ENCODE results near the gene DHRS7B. TPM values are rescaled to one million over a fixed set of nuclear protein-coding genes. Genes with fewer than 3 reads are reported as not detected.
"Not testable (repeated sequence)": the region's sequence is repeated elsewhere in the genome, so short reads cannot be mapped to it uniquely, and the experiment has no call there.

The DHRS7B gene
- total RNA-seq, 1 donor from 2014 or later, result 19.1 TPM

GRCh38 chr17:21190078-21190477 is 63.3 kb downstream of the DHRS7B start:
- TF ChIP-seq, protein P1, sequence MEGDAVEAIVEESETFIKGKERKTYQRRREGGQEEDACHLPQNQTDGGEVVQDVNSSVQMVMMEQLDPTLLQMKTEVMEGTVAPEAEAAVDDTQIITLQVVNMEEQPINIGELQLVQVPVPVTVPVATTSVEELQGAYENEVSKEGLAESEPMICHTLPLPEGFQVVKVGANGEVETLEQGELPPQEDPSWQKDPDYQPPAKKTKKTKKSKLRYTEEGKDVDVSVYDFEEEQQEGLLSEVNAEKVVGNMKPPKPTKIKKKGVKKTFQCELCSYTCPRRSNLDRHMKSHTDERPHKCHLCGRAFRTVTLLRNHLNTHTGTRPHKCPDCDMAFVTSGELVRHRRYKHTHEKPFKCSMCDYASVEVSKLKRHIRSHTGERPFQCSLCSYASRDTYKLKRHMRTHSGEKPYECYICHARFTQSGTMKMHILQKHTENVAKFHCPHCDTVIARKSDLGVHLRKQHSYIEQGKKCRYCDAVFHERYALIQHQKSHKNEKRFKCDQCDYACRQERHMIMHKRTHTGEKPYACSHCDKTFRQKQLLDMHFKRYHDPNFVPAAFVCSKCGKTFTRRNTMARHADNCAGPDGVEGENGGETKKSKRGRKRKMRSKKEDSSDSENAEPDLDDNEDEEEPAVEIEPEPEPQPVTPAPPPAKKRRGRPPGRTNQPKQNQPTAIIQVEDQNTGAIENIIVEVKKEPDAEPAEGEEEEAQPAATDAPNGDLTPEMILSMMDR (conservative IDR thresholded peaks at IDR 0.05; ENCODE audit: low read depth, low read length), result no peak
- no peak overlapping the region for H3K4me3 ChIP-seq (ENCODE audit: low read depth, low read length)
- no peak for DNase-seq (ENCODE audit: low read depth)

GRCh38 chr17:21191698-21192097 is 64.9 kb downstream of the DHRS7B start:
- H3K4me3 ChIP-seq (ENCODE audit: low read depth, low read length), result no peak overlapping the region
- no peak for DNase-seq (ENCODE audit: low read depth)
- TF ChIP-seq, protein P1 (conservative IDR thresholded peaks at IDR 0.05; ENCODE audit: low read depth, low read length), result no peak

- not testable (repeated sequence) for DNase-seq (ENCODE audit: low read depth); H3K4me3 ChIP-seq (ENCODE audit: low read depth, low read length)
Observed at GRCh38 chr17:21192414-21192813, 65.7 kb downstream of the DHRS7B start.

GRCh38 chr17:21193031-21193430 is 66.3 kb downstream of the DHRS7B start:
- TF ChIP-seq, protein P1 (conservative IDR thresholded peaks at IDR 0.05; ENCODE audit: low read depth, low read length), result no peak
- H3K4me3 ChIP-seq (ENCODE audit: low read depth, low read length), result no peak overlapping the region
- DNase-seq (ENCODE audit: low read depth), result no peak

- no peak for DNase-seq (ENCODE audit: low read depth)
- TF ChIP-seq, protein P1 (conservative IDR thresholded peaks at IDR 0.05; ENCODE audit: low read depth, low read length), result no peak
- no peak overlapping the region for H3K4me3 ChIP-seq (ENCODE audit: low read depth, low read length)
Observed at GRCh38 chr17:21194226-21194625, 67.5 kb downstream of the DHRS7B start.

DNA sequence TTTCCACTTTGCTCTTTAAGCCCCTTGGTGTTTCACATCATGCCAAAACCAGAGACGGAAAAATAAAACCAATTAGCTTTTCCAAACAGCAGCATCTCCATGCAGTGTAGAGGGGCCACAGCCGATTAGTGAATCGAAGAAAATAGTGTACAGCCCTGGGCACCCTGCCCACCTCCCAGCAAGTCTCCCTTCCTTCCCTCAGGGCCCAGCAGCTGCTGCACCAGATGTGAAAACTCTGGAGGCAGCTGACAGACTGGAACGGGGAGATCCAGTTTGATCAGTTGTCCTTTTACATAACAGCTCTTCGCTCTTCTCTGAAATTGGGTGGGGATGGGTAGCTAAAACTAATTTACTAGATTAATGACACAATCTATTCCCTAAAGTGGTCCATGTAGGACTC is 67.9 kb downstream of the DHRS7B start:
- DNase-seq (ENCODE audit: low read depth), result no peak
- H3K4me3 ChIP-seq (ENCODE audit: low read depth, low read length), result no peak overlapping the region
- TF ChIP-seq, protein P1 (conservative IDR thresholded peaks at IDR 0.05; ENCODE audit: low read depth, low read length), result no peak

DNA sequence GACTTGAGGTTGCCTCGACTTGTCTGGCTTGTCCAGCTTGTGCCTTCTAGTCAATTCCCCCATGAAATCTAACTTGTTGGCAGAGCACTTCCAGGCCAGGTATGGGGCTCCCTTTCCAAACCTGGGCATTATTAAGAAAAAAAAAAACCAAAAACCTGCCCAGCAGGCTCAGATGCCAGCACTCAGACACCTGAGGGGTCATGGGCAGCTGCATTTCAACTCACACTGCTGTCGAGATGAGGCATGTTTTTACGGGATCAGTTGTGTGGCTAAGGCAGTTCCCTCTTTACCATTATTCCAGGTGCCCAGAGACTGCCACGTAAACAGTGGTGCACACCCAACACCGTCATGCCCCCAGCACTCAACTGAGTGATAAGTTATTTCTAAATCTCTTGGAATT is 69.4 kb downstream of the DHRS7B start:
- TF ChIP-seq, protein P1 (conservative IDR thresholded peaks at IDR 0.05; ENCODE audit: low read depth, low read length), result no peak
- H3K4me3 ChIP-seq (ENCODE audit: low read depth, low read length), result no peak overlapping the region
- DNase-seq (ENCODE audit: low read depth), result no peak

DNA sequence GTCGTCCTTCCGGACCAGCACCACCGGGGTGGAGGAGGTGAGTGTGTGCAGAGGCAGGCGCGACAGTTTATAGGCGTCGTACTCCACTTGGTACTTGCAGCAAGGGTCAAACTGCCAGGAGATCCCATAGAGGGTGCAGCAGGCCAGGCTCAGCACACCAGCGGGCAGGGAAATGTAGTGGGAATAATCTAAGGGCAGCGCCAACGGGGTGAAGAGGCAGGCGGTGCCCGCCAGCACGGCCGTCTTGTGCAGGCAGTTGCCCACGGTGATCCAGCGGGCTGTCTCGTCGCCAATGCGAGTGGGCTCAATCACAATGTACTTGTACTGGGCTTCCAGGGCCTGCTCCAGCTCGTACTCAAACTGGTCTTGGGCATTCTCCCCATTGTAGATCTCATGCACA is 71.6 kb downstream of the DHRS7B start:
- TF ChIP-seq, protein P1 (conservative IDR thresholded peaks at IDR 0.05; ENCODE audit: low read depth, low read length), result no peak
- no peak for DNase-seq (ENCODE audit: low read depth)
- no peak overlapping the region for H3K4me3 ChIP-seq (ENCODE audit: low read depth, low read length)
